Neutrophil (primary cell): Measurements from ENCODE around the gene GLI1.
A peak's percentile ranks its signal among the peaks of the same experiment; 100 is the strongest.

Experiments used
- H3K27ac ChIP-seq: fragments of 200-600 bp; sonication (generic); 2 replicates; pipeline ENCODE4 v1.5.1; 2016; ENCODE audit warnings: mild to moderate bottlenecking, moderate library complexity
- H3K27me3 ChIP-seq: fragments of 200-600 bp; sonication (generic); 2 replicates; pipeline ENCODE4 v1.6.0; 2016; ENCODE audit warnings: mild to moderate bottlenecking
- H3K36me3 ChIP-seq: fragments of 200-600 bp; sonication (generic); 2 replicates; pipeline ENCODE4 v1.5.1; 2017
- H3K4me1 ChIP-seq, 2 experiments: fragments of 200-600 bp in 1 of 2; sonication (generic) in 1 of 2; 1 replicate in 1 of 2; 2 replicates in 1 of 2; pipeline versions ENCODE4 v1.5.1 to v1.6.1; 2013 to 2016; ENCODE audit warnings: low read depth in 1 of 2, low read length in 1 of 2, mild to moderate bottlenecking in 1 of 2, moderate library complexity in 1 of 2; ENCODE audit not compliant: control insufficient read depth in 1 of 2, insufficient read depth in 1 of 2
- H3K4me3 ChIP-seq, 2 experiments: fragments of 200-600 bp in 1 of 2; sonication (generic) in 1 of 2; 1 replicate in 1 of 2; 2 replicates in 1 of 2; pipeline ENCODE4 v1.5.1; 2013 to 2016; ENCODE audit warnings: low read depth in 1 of 2, low read length in 1 of 2, mild to moderate bottlenecking in 1 of 2, moderate library complexity in 1 of 2
- H3K9me3 ChIP-seq: fragments of 200-600 bp; sonication (generic); 2 replicates; pipeline ENCODE4 v1.5.1; 2016
- CTCF ChIP-seq: fragments of 200-600 bp; sonication (generic); IDR thresholded peaks from 2 replicates; pipeline ENCODE4 v1.5.1; 2016; ENCODE audit warnings: antibody characterized with exemption

Gene GLI1

GRCh38 chr12:57430112-57430930 is 29.3 kb upstream of the GLI1 start:
- Histone ChIP-seq H3K4me1 (peaks cover 27 to 29% of the 10 kb centered on the region in 2 experiments), H3K27me3 (no peaks in the 10 kb centered on the region), H3K36me3 (peaks cover 7% of the 10 kb centered on the region), H3K27ac (peak overlapping the region; percentile 97), H3K9me3 (no peaks in the 10 kb centered on the region), H3K4me3 (peak overlapping the region; percentile 66 to 85)
- peak; percentile 32 for TF ChIP-seq CTCF

DNA sequence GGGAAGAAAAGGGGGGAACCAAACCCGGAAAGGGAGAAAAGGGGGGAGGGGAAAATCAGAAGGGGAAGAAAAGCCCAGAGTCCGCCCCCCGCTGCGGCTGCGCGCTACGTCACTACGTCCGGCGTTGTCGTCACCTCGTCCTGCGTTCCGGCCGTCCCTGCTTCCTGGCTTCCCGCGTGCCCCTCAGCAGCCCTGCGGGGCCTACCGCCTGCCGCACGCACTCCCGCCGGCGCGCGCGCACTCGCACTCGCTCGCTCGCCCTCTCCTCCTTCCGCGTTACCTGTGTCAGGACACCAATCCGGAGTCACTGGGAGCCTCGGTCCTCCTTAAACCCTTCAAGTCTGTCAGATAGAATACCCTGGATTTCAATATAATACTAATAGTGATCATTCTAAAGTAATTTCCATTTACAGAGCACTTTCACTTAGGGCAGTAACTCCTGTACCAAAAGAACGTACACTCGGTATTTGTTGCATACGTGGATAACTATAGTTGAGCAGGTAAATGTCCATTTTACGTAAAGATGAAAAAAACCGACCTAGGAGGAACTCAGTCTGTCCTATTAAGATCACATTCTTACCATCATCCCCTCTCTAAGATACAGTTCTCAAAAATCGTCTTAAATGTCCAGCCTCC is 28.5 kb upstream of the GLI1 start, which contains the start of gene R3HDM2:
Gene R3HDM2 (minus strand): TSS at position 113 of the 636 bp plus-strand sequence. CDS start 120,615 bp downstream, outside the sequence.
- TF ChIP-seq CTCF: peak; percentile 45
- Histone ChIP-seq H3K27me3 (no peaks in the 10 kb centered on the region), H3K9me3 (no peaks in the 10 kb centered on the region), H3K4me1 (peaks cover 30% of the 10 kb centered on the region in 2 experiments), H3K4me3 (peak within 1 kb of the TSS; percentile 66 to 85), H3K36me3 (no peaks in the 10 kb centered on the region), H3K27ac (peak within 1 kb of the TSS; percentile 97)

- Histone ChIP-seq H3K36me3 (no peaks in the 10 kb centered on the region), H3K27ac (peak overlapping the region; percentile 97), H3K4me1 (peaks cover 30 to 32% of the 10 kb centered on the region in 2 experiments), H3K9me3 (no peaks in the 10 kb centered on the region), H3K4me3 (peak overlapping the region; percentile 66 to 85), H3K27me3 (no peaks in the 10 kb centered on the region)
- no peak for TF ChIP-seq CTCF
Measured at GRCh38 chr12:57431654-57432188, 27.9 kb upstream of the GLI1 start.

DNA sequence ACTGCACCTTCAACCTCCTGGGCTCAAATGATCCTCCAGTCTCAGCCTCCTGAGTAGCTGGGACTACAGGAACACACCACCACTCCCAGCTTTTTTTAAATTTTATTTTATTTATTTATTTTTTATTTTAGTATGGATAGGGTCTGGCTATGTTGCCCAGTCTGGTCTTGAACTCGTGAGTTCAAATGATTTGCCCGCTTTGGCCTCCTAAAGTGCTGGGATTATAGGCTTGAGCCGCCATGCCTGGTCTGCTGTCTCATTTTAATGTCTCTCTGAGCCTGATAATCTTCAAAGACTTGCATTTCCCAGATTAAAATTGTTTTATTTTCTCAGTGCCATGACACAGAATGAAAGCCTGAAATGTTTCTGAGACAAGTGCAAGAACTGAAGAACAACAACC is 26.2 kb upstream of the GLI1 start:
- Histone ChIP-seq H3K27me3 (no peaks in the 10 kb centered on the region), H3K27ac (no peak overlapping the region), H3K4me3 (no peak overlapping the region), H3K4me1 (peaks cover 34 to 36% of the 10 kb centered on the region in 2 experiments), H3K36me3 (no peaks in the 10 kb centered on the region), H3K9me3 (no peaks in the 10 kb centered on the region)
- no peak for TF ChIP-seq CTCF

GRCh38 chr12:57434517-57435223 is 24.9 kb upstream of the GLI1 start, which contains the start of gene INHBC:
Gene INHBC, plus strand, starts transcription at chr12:57434784. Its CDS starts 103 bp downstream, at chr12:57434887.
- H3K27me3 ChIP-seq: no peaks in the 10 kb centered on the region
- no peak for TF ChIP-seq CTCF
- H3K36me3 ChIP-seq: no peaks in the 10 kb centered on the region
- peaks cover 29 to 30% of the 10 kb centered on the region in 2 experiments for H3K4me1 ChIP-seq
- H3K4me3 ChIP-seq: no peak within 1 kb of the TSS
- no peaks in the 10 kb centered on the region for H3K9me3 ChIP-seq
- H3K27ac ChIP-seq: peak within 1 kb of the TSS; percentile 37
